H1 (cell line): Measurements from ENCODE around the gene AK5. TPM values are rescaled to one million over a fixed set of nuclear protein-coding genes. Genes with fewer than 3 reads are reported as not detected.

Source experiments
- CTCF ChIA-PET: fragments of 300-600 bp; sonication (Branson Sonifier 250); formaldehyde crosslinking; loops from one replicate; lab custom pipeline; 2021; ENCODE audit not compliant: partially characterized antibody; lab: Charles Lee
- POLR2A ChIA-PET: fragments of 300-600 bp; sonication (Branson Sonifier 250); formaldehyde crosslinking; loops from one replicate; lab custom pipeline; 2021; ENCODE audit warnings: inconsistent platforms; ENCODE audit not compliant: partially characterized antibody; lab: Charles Lee
- DNase-seq, 2 experiments: peaks; one replicate each; pipeline versions ENCODE4 v3.0.0 to v3.0.0-alpha.2; 2010 to 2022; ENCODE audit warnings: low spot score in 2 of 2, low read depth in 1 of 2, mixed read lengths in 1 of 2
- FAIRE-seq: peaks from 2 replicates; lab custom pipeline; 2011; peaks lifted over from hg19 to GRCh38; lab: Jason Lieb, UNC
- H2AFZ ChIP-seq: 2 replicates; pipeline ENCODE4 v1.8.1; 2012; ENCODE audit warnings: low read length, inconsistent platforms
- H2AK5ac ChIP-seq: 2 replicates; pipeline ENCODE4 v1.6.1; 2013; ENCODE audit warnings: low read depth, low read length
- H2BK120ac ChIP-seq: replicated peaks from 2 replicates; pipeline ENCODE3; 2013; ENCODE audit warnings: low read depth, low read length, inconsistent platforms
- H2BK12ac ChIP-seq: 2 replicates; pipeline ENCODE4 v1.6.1; 2013; ENCODE audit warnings: low read depth, low read length
- H2BK15ac ChIP-seq: 2 replicates; pipeline ENCODE4 v1.6.1; 2013; ENCODE audit warnings: low read length
- H2BK20ac ChIP-seq: 2 replicates; pipeline ENCODE4 v1.6.1; 2013; ENCODE audit warnings: low read length
- H2BK5ac ChIP-seq: 2 replicates; pipeline ENCODE4 v1.6.1; 2013; ENCODE audit warnings: low read depth, low read length
- H3K14ac ChIP-seq: 2 replicates; pipeline ENCODE4 v1.6.1; 2013; ENCODE audit warnings: inconsistent platforms; ENCODE audit not compliant: insufficient read length
- H3K18ac ChIP-seq: 2 replicates; pipeline ENCODE4 v1.6.1; 2013; ENCODE audit warnings: low read length; ENCODE audit errors: extremely low read depth
- H3K23ac ChIP-seq: 2 replicates; pipeline ENCODE4 v1.6.1; 2013; ENCODE audit warnings: inconsistent platforms; ENCODE audit not compliant: insufficient read length
- H3K23me2 ChIP-seq: 2 replicates; pipeline ENCODE4 v1.6.1; 2013; ENCODE audit warnings: low read depth, low read length
- H3K27ac ChIP-seq: 2 replicates; pipeline ENCODE4 v1.6.1; 2011; ENCODE audit warnings: low read depth, low read length, inconsistent platforms
- H3K27me3 ChIP-seq, 4 experiments: replicated peaks in 1 of 4; 1 replicate in 1 of 4; 2 replicates in 3 of 4; pipeline versions ENCODE4 v1.6.1 to v1.8.1; 2011 to 2013; ENCODE audit warnings: low read length in 3 of 4, mild to moderate bottlenecking in 3 of 4, inconsistent platforms in 2 of 4, mixed read lengths in 2 of 4, moderate library complexity in 1 of 4; ENCODE audit not compliant: control insufficient read depth in 3 of 4, insufficient read depth in 3 of 4; ENCODE audit errors: extremely low read depth in 1 of 4
- H3K36me3 ChIP-seq, 4 experiments: 2 replicates each; pipeline versions ENCODE4 v1.6.1 to v1.8.1; 2011 to 2013; ENCODE audit warnings: mild to moderate bottlenecking in 4 of 4, low read length in 3 of 4, moderate library complexity in 2 of 4, control low read depth in 1 of 4, inconsistent platforms in 1 of 4; ENCODE audit not compliant: insufficient read depth in 4 of 4, control insufficient read depth in 2 of 4
- H3K4ac ChIP-seq: replicated peaks from 2 replicates; pipeline ENCODE3; 2013; ENCODE audit warnings: low read length, low read depth, mixed read lengths, inconsistent platforms; ENCODE audit not compliant: insufficient read length
- H3K4me1 ChIP-seq, 4 experiments: replicated peaks in 1 of 4; 1 replicate in 1 of 4; 2 replicates in 3 of 4; pipeline versions ENCODE4 v1.6.1 to v1.8.1; 2011 to 2013; ENCODE audit warnings: low read length in 3 of 4, inconsistent platforms in 2 of 4, mixed read lengths in 1 of 4; ENCODE audit not compliant: insufficient read depth in 4 of 4, control insufficient read depth in 3 of 4
- H3K4me2 ChIP-seq, 2 experiments: 2 replicates each; pipeline versions ENCODE4 v1.6.1 to v1.8.1; 2011 to 2013; ENCODE audit warnings: low read depth in 2 of 2, low read length in 2 of 2, control low read depth in 1 of 2, inconsistent platforms in 1 of 2, mild to moderate bottlenecking in 1 of 2; ENCODE audit not compliant: insufficient read depth in 1 of 2
- H3K4me3 ChIP-seq, 4 experiments: fragments of 200-600, 300-600 bp in 1 of 4; sonication (generic), shearing (Covaris generic), sonication (Bioruptor Twin) in 1 of 4; 2 replicates each; pipeline versions ENCODE4 v1.5.1 to v1.8.1; 2011 to 2016; ENCODE audit warnings: low read length in 4 of 4, low read depth in 3 of 4, control low read depth in 2 of 4, inconsistent platforms in 2 of 4, mild to moderate bottlenecking in 2 of 4, mixed read lengths in 1 of 4, moderate library complexity in 1 of 4; ENCODE audit not compliant: insufficient read depth in 2 of 4; ENCODE audit errors: extremely low read depth in 1 of 4
- H3K56ac ChIP-seq: replicated peaks from 2 replicates; pipeline ENCODE3; 2013; ENCODE audit warnings: low read depth, mild to moderate bottlenecking, mixed read lengths, low read length, inconsistent platforms; ENCODE audit not compliant: insufficient read length
- H3K79me1 ChIP-seq: 2 replicates; pipeline ENCODE4 v1.6.1; 2013; ENCODE audit warnings: low read depth, low read length, control low read depth
- H3K79me2 ChIP-seq, 2 experiments: 2 replicates each; pipeline versions ENCODE4 v1.6.1 to v1.8.1; 2012 to 2013; ENCODE audit warnings: low read length in 2 of 2, mild to moderate bottlenecking in 2 of 2, inconsistent platforms in 1 of 2; ENCODE audit not compliant: insufficient read depth in 2 of 2, control insufficient read depth in 1 of 2
- H3K9ac ChIP-seq, 4 experiments: replicated peaks in 1 of 4; 1 replicate in 1 of 4; 2 replicates in 3 of 4; pipeline versions ENCODE4 v1.6.1 to v1.8.1; 2011 to 2013; ENCODE audit warnings: low read depth in 3 of 4, low read length in 3 of 4, control low read depth in 2 of 4, mild to moderate bottlenecking in 2 of 4, moderate library complexity in 2 of 4, inconsistent platforms in 1 of 4; ENCODE audit errors: extremely low read depth in 1 of 4
- H3K9me3 ChIP-seq, 2 experiments: 2 replicates each; pipeline versions ENCODE4 v1.6.1 to v1.8.1; 2012 to 2013; ENCODE audit warnings: mild to moderate bottlenecking in 2 of 2, moderate library complexity in 2 of 2, control low read depth in 1 of 2, inconsistent platforms in 1 of 2, low read depth in 1 of 2, low read length in 1 of 2, mixed read lengths in 1 of 2; ENCODE audit not compliant: insufficient read depth in 2 of 2
- H4K20me1 ChIP-seq, 2 experiments: replicated peaks in 1 of 2; 2 replicates each; pipeline versions ENCODE3 to v1.8.1; 2011 to 2013; ENCODE audit warnings: inconsistent platforms in 2 of 2, low read length in 2 of 2, mild to moderate bottlenecking in 1 of 2; ENCODE audit not compliant: insufficient read depth in 2 of 2, control insufficient read depth in 1 of 2
- H4K5ac ChIP-seq: 2 replicates; pipeline ENCODE4 v1.6.1; 2013; ENCODE audit warnings: low read length, low read depth, mixed read lengths, inconsistent platforms; ENCODE audit not compliant: insufficient read length
- H4K8ac ChIP-seq: 2 replicates; pipeline ENCODE4 v1.8.0; 2013; ENCODE audit warnings: mild to moderate bottlenecking, moderate library complexity, low read length, inconsistent platforms; ENCODE audit not compliant: insufficient read depth; ENCODE audit errors: extremely low read depth
- H4K91ac ChIP-seq: replicated peaks from 2 replicates; pipeline ENCODE3; 2013; ENCODE audit warnings: low read length, mixed read lengths, inconsistent platforms; ENCODE audit not compliant: insufficient read length
- ATF2 ChIP-seq: IDR thresholded peaks from 2 replicates; pipeline ENCODE4 v1.6.1; 2012; ENCODE audit warnings: low read length, inconsistent platforms
- WGBS, 2 experiments: shearing (Covaris generic) in 1 of 2; methylation state at CpG; one replicate each; pipeline versions ENCODE4 v1.1.6 to v1.1.7; 2013 to 2015; ENCODE audit warnings: low lambda C conversion rate in 2 of 2, mixed read lengths in 2 of 2, inconsistent platforms in 1 of 2, low coverage in 1 of 2, missing lambda C conversion rate in 1 of 2; ENCODE audit not compliant: insufficient replicate concordance in 2 of 2, insufficient coverage in 1 of 2, insufficient read length in 1 of 2; ENCODE audit errors: extremely low coverage in 1 of 2, missing lambda C conversion rate in 1 of 2; 5-methylcytosine and 5-hydroxymethylcytosine counted together
- polyA plus RNA-seq, 7 experiments: library from polyadenylated mRNA; depleted of rRNA in 3 of 7; stranded (reverse) in 5 of 7; unstranded in 2 of 7; fragments of >200 nt in 5 of 7; fragments of 200-250 nt in 2 of 7; gene quantifications; 1 replicate in 5 of 7; 2 replicates in 1 of 7; 4 replicates in 1 of 7; pipeline versions ENCODE4 v1.2.1 to v1.2.3, GENCODE V29; 2011 to 2013; ENCODE audit warnings: missing spikeins in 2 of 7, mixed read lengths in 2 of 7
- total RNA-seq: library from RNA; stranded (reverse); fragmentation: NEBNext Ultra II Directional; extraction: Animal tissue kit (Norgen Biotek cat#: 25700); gene quantifications from 2 replicates; pipeline ENCODE4 v1.2.1, GENCODE V29; 2021

AK5 gene
- total and polyA plus RNA-seq, 2 of the 8 experiments (the other 6 are each of a cell fraction or from before 2014, with no cell fraction given) = 2.0 to 7.1 TPM

- Histone ChIP-seq H3K27ac (no peak overlapping the region), H3K4ac (no peak overlapping the region), H2AK5ac (no peak overlapping the region), H4K20me1 (no peaks in the 10 kb centered on the region), H3K27me3 (no peaks in the 10 kb centered on the region), H2AFZ (no peak overlapping the region), H3K4me3 (no peak overlapping the region), H3K18ac (no peak overlapping the region), H2BK5ac (no peak overlapping the region), H2BK120ac (no peak overlapping the region), H3K4me2 (no peak overlapping the region), H4K8ac (no peak overlapping the region), H4K5ac (no peak overlapping the region), H3K23me2 (no peaks in the 10 kb centered on the region), H2BK12ac (no peak overlapping the region), H3K36me3 (no peaks in the 10 kb centered on the region), H3K9me3 (no peaks in the 10 kb centered on the region), H3K4me1 (peaks cover 3 to 11% (median 8%) of the 10 kb centered on the region in 4 experiments; a peak in 6 of 7 replicates), H3K14ac (no peak overlapping the region), H3K56ac (no peak overlapping the region), H3K79me2 (no peaks in the 10 kb centered on the region), H3K79me1 (no peaks in the 10 kb centered on the region), H4K91ac (no peak overlapping the region), H2BK15ac (no peak overlapping the region), H2BK20ac (no peak overlapping the region), H3K9ac (no peak overlapping the region), H3K23ac (no peak overlapping the region)
- ChIA-PET POLR2A (interaction anchor here (1.1 to 1.2 kb wide), 2 partner anchors 9 to 227 kb away, joined by 3 read pairs; no protein-coding TSS in a partner anchor), CTCF (interaction anchor here (1.5 to 1.6 kb wide), 3 partner anchors 17 to 89 kb away, joined by 3 to 4 read pairs (median 3); no protein-coding TSS in a partner anchor)
- WGBS, 2 experiments = 79% methylated on average over 2 of the region's 2 CpGs; no CpG with 5 or more reads in 1 of the 2 experiments
- DNase-seq (no peak), FAIRE-seq (no peak)
- no peak for TF ChIP-seq ATF2
These were observed 228.1 kb downstream of the AK5 start for GRCh38 chr1:77509898-77510297.
